HepG2 (cell line): ENCODE results near the gene CAPS. TPM values are rescaled to one million over a fixed set of nuclear protein-coding genes. Genes with fewer than 3 reads are reported as not detected.
A peak's percentile ranks its signal among the peaks of the same experiment; 100 is the strongest.

Experiments
- ATAC-seq: fragments of 200-7000 bp; cut with Tn5 transposase; 3 replicates; pipeline ENCODE4 v1.9.1; 2020; ENCODE audit warnings: mild to moderate bottlenecking, moderate library complexity
- BruUV-seq: library from RNA; stranded (reverse); fragments of 400-500 nt; replicated peaks from 2 replicates; lab custom pipeline; 2021; lab: Mats Ljungman, UMichigan
- CTCF ChIA-PET: fragments of 300-600 bp; formaldehyde crosslinking; extraction: SDS; loops from one replicate; lab custom pipeline; 2021; ENCODE audit warnings: low total read pairs, inconsistent platforms, low intra/inter-chr PET ratio; lab: Yijun Ruan, JAX
- POLR2A ChIA-PET: fragments of 350-600 bp; sonication (Branson Sonifier 250); formaldehyde crosslinking; loops from one replicate; lab custom pipeline; 2020; ENCODE audit warnings: antibody characterized with exemption, inconsistent platforms; lab: Yijun Ruan, JAX
- DNase-seq: peaks from one replicate; pipeline ENCODE4 v3.0.0-alpha.2; 2015; ENCODE audit warnings: low spot score
- FAIRE-seq: peaks from 3 replicates; lab custom pipeline; 2011; peaks lifted over from hg19 to GRCh38; lab: Jason Lieb, UNC
- H2AFZ ChIP-seq: one replicate; pipeline ENCODE4 v1.6.1; 2011; ENCODE audit warnings: low read length, inconsistent platforms
- H3K27ac ChIP-seq: fragments of 300-600 bp; 3 replicates; pipeline ENCODE4 v1.8.0; 2011; ENCODE audit warnings: mixed run types, mild to moderate bottlenecking, mixed read lengths, low read length, inconsistent platforms; ENCODE audit not compliant: insufficient read depth; ENCODE audit errors: extremely low read length
- H3K27me3 ChIP-seq, 2 experiments: fragments of 200-600 bp in 1 of 2; 2 replicates in 1 of 2; 3 replicates in 1 of 2; pipeline versions ENCODE4 v1.6.0 to v1.8.0; 2011; ENCODE audit warnings: low read length in 2 of 2, mild to moderate bottlenecking in 2 of 2, moderate library complexity in 2 of 2, inconsistent platforms in 1 of 2; ENCODE audit not compliant: insufficient read depth in 2 of 2, control insufficient read depth in 1 of 2
- H3K36me3 ChIP-seq, 2 experiments: fragments of 200-600 bp in 1 of 2; replicated peaks in 1 of 2; 2 replicates in 1 of 2; 3 replicates in 1 of 2; pipeline versions ENCODE4 v1.5.1 to v1.8.0; 2011; ENCODE audit warnings: low read length in 2 of 2, inconsistent platforms in 1 of 2; ENCODE audit not compliant: insufficient read depth in 2 of 2, control insufficient read depth in 1 of 2
- H3K4me1 ChIP-seq: 2 replicates; pipeline ENCODE4 v1.5.1; 2012; ENCODE audit warnings: low read length, inconsistent platforms; ENCODE audit not compliant: insufficient read depth
- H3K4me2 ChIP-seq: 2 replicates; pipeline ENCODE4 v1.6.0; 2011; ENCODE audit warnings: low read depth, low read length, inconsistent platforms
- H3K4me3 ChIP-seq, 3 experiments: fragments of 200-600 bp in 1 of 3; sonication (generic), shearing (Covaris generic) in 1 of 3; replicated peaks in 1 of 3; 2 replicates each; pipeline ENCODE4 v1.5.1; 2011 to 2016; ENCODE audit warnings: low read length in 3 of 3, inconsistent platforms in 2 of 3, low read depth in 2 of 3, mild to moderate bottlenecking in 2 of 3, control low read depth in 1 of 3, mixed read lengths in 1 of 3; ENCODE audit not compliant: insufficient read depth in 1 of 3
- H3K79me2 ChIP-seq: one replicate; pipeline ENCODE4 v1.6.1; 2011; ENCODE audit warnings: low read length, inconsistent platforms; ENCODE audit not compliant: insufficient read depth
- H3K9ac ChIP-seq: 2 replicates; pipeline ENCODE4 v1.6.0; 2011; ENCODE audit warnings: mild to moderate bottlenecking, low read depth, low read length, inconsistent platforms; ENCODE audit not compliant: insufficient read depth
- H3K9me3 ChIP-seq: 2 replicates; pipeline ENCODE4 v1.5.1; 2012; ENCODE audit warnings: mild to moderate bottlenecking, low read length
- H4K20me1 ChIP-seq: 2 replicates; pipeline ENCODE4 v1.6.0; 2011; ENCODE audit warnings: inconsistent platforms, mild to moderate bottlenecking, low read length, moderate library complexity; ENCODE audit not compliant: insufficient read depth
- CBX1 ChIP-seq: IDR thresholded peaks from one replicate; pipeline ENCODE4 v1.6.1; 2016; ENCODE audit warnings: antibody characterized with exemption, low read depth
- FOXC1 ChIP-seq: sonication (generic); formaldehyde crosslinking; IDR thresholded peaks from 2 replicates; pipeline ENCODE4 v1.8.0; 2022; ENCODE audit warnings: mild to moderate bottlenecking, missing genetic modification reagents, borderline replicate concordance
- HDAC1 ChIP-seq: sonication (generic); formaldehyde crosslinking; IDR thresholded peaks from 2 replicates; pipeline ENCODE4 v1.5.1; 2020; ENCODE audit warnings: mild to moderate bottlenecking, missing genetic modification reagents
- JUNB ChIP-seq: sonication (generic); formaldehyde crosslinking; IDR thresholded peaks from 2 replicates; pipeline ENCODE4 v1.8.0; 2022; ENCODE audit warnings: missing genetic modification reagents, mild to moderate bottlenecking, borderline replicate concordance
- KLF9 ChIP-seq: IDR thresholded peaks from 2 replicates; pipeline ENCODE4 v1.6.1; 2016; ENCODE audit warnings: low read depth
- MAFG ChIP-seq: sonication (generic); formaldehyde crosslinking; IDR thresholded peaks from 2 replicates; pipeline ENCODE4 v1.5.1; 2020; ENCODE audit warnings: mild to moderate bottlenecking, missing genetic modification reagents
- TAF15 ChIP-seq: fragments of 200-400 bp; formaldehyde crosslinking; IDR thresholded peaks from one replicate; pipeline ENCODE4 v1.6.1; 2018; ENCODE audit warnings: mild to moderate bottlenecking, low read depth, low read length; ENCODE audit not compliant: poor library complexity, severe bottlenecking
- ZMYM3 ChIP-seq: sonication (generic); formaldehyde crosslinking; IDR thresholded peaks from 2 replicates; pipeline ENCODE4 v1.5.1; 2020; ENCODE audit warnings: mild to moderate bottlenecking, missing genetic modification reagents
- ZNF124 ChIP-seq: sonication (generic); formaldehyde crosslinking; IDR thresholded peaks from 2 replicates; pipeline ENCODE4 v1.4.0; 2020; ENCODE audit warnings: missing genetic modification reagents
- ZNF253 ChIP-seq: sonication (generic); formaldehyde crosslinking; IDR thresholded peaks from 2 replicates; pipeline ENCODE4 v1.8.0; 2022; ENCODE audit warnings: mild to moderate bottlenecking, missing genetic modification reagents, borderline replicate concordance
- ZNF317 ChIP-seq: sonication (generic); formaldehyde crosslinking; IDR thresholded peaks from 2 replicates; pipeline ENCODE4 v1.5.0; 2020; ENCODE audit warnings: mild to moderate bottlenecking, missing genetic modification reagents
- ZNF501 ChIP-seq: sonication (generic); formaldehyde crosslinking; IDR thresholded peaks from 2 replicates; pipeline ENCODE4 v1.5.1; 2020; ENCODE audit warnings: mild to moderate bottlenecking, moderate library complexity, missing genetic modification reagents
- ZNF589 ChIP-seq: sonication (generic); formaldehyde crosslinking; conservative IDR thresholded peaks from 2 replicates; pipeline ENCODE4 v1.8.0; 2022; ENCODE audit warnings: mild to moderate bottlenecking, moderate library complexity, missing genetic modification reagents
- WGBS: methylation state at CpG from one replicate; pipeline ENCODE4 v1.1.6; 2017; ENCODE audit warnings: low lambda C conversion rate; 5-methylcytosine and 5-hydroxymethylcytosine counted together
- in situ Hi-C: cut with HindIII; loops from 2 replicates; pipeline ENCODE4 v1.10.0; 2017; ENCODE audit warnings: low pct_unique_long_range_greater_than_20kb; ENCODE audit not compliant: extremely low pct_ligation_motif_present
- intact Hi-C: fragments of 100-400 bp; cut with micrococcal nuclease; formaldehyde crosslinking; loops from one replicate; pipeline ENCODE4 v1.10.0; 2022; ENCODE audit not compliant: unreplicated experiment
- polyA plus RNA-seq, 8 experiments: library from polyadenylated mRNA; depleted of rRNA in 3 of 8; stranded (reverse) in 7 of 8; unstranded in 1 of 8; fragments of >200 nt; fragmentation: Illumina TruSeq in 4 of 8; extraction: Trizol in 4 of 8; gene quantifications; 2 replicates each; pipeline versions ENCODE4 v1.2.1 to v1.2.3, GENCODE V29; 2011 to 2016; ENCODE audit warnings: low read depth in 4 of 8, missing spikeins in 1 of 8, mixed read lengths in 1 of 8; ENCODE audit not compliant: insufficient read depth in 1 of 8
- total RNA-seq, 5 experiments: library from RNA; depleted of rRNA; stranded (reverse); fragments of >200 nt; fragmentation: Illumina TruSeq; extraction: Trizol; gene quantifications; 2 replicates each; pipeline ENCODE4 v1.2.3, GENCODE V29; 2016; ENCODE audit warnings: low read depth in 1 of 5
- TF ChIP-seq, protein P1 (sequence below): sonication (generic); formaldehyde crosslinking; IDR thresholded peaks from 2 replicates; pipeline ENCODE4 v1.4.0; 2020; ENCODE audit warnings: mild to moderate bottlenecking, missing genetic modification reagents, borderline replicate concordance
- TF ChIP-seq, protein P2 (sequence below): sonication (generic); formaldehyde crosslinking; IDR thresholded peaks from 2 replicates; pipeline ENCODE4 v1.5.0; 2020; ENCODE audit warnings: mild to moderate bottlenecking, missing genetic modification reagents
- TF ChIP-seq, protein P3 (sequence below): sonication (generic); formaldehyde crosslinking; IDR thresholded peaks from 2 replicates; pipeline ENCODE4 v1.4.0; 2020; ENCODE audit warnings: mild to moderate bottlenecking, missing genetic modification reagents, borderline replicate concordance

CAPS gene
- total and polyA plus RNA-seq, 2 of the 13 experiments (the other 11 are each of a cell fraction or from before 2014, with no cell fraction given), result 3.1 TPM

DNA sequence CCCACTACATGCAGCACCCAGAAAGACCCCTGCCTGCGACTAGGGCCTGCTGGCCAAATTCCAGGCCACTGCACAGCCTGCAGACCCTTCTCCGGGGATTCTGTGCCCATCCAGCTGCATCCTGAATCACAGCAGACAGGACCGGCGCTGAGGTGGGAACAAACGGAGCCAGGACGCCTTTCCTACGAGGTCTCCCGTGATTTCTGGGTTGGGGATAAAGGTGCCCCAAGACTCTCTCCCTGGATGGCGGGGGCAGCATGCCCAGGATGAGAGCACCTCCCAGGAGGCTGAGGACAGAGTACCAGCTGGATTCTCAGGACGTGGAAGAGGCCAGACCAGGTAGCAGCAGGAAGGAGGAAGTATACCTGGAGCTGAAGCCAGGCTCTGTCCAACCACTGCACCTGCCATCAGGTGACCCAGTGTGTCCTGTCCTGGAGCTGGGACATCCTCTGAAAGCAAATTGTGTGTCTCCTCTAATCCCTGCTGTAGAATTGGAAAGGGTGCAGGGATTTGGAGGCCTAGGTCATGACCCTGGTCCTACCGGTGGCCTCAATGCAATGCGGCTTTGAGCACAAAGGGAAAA lies 40.3 kb upstream of the CAPS start:
- no peak overlapping the region for H3K9ac ChIP-seq
- intact Hi-C loops, result loop anchor here (5.0 kb wide), 1 partner anchor 46 kb away; no protein-coding TSS in a partner anchor
- ChIA-PET CTCF (no interaction called here), POLR2A (interaction anchor here (5.0 kb wide), 1 partner anchor 46 kb away, joined by 54 read pairs; no protein-coding TSS in a partner anchor)
- peaks cover 95% of the 10 kb centered on the region for H3K4me1 ChIP-seq
- no peak overlapping the region for H3K4me2 ChIP-seq
- no peak for DNase-seq
- no peaks in the 10 kb centered on the region for H3K36me3 ChIP-seq
- no peaks in the 10 kb centered on the region for H4K20me1 ChIP-seq
- WGBS, result 90% methylated on average over 7 of the region's 12 CpGs
- H3K9me3 ChIP-seq, result no peaks in the 10 kb centered on the region
- H3K4me3 ChIP-seq, result no peak overlapping the region
- H3K79me2 ChIP-seq, result no peaks in the 10 kb centered on the region
- in situ Hi-C loops, result no loop called here
- FAIRE-seq, result no peak
- ATAC-seq, result no peak
- H3K27me3 ChIP-seq, result no peaks in the 10 kb centered on the region
- BruUV-seq, result no TSS peak
- H3K27ac ChIP-seq, result peak overlapping the region; percentile 38
- no peak overlapping the region for H2AFZ ChIP-seq
- TF ChIP-seq HDAC1 (no peak), ZNF124 (CRISPR knock-in tag) (no peak), ZNF589 (no peak), MAFG (CRISPR knock-in tag) (no peak), ZMYM3 (CRISPR knock-in tag) (no peak), JUNB (CRISPR knock-in tag) (no peak), KLF9 (CRISPR knock-in tag) (no peak), ZNF317 (CRISPR knock-in tag) (no peak), ZNF253 (CRISPR knock-in tag) (no peak), TAF15 (no peak), CBX1 (no peak), ZNF501 (no peak), FOXC1 (CRISPR knock-in tag) (no peak)
- TF ChIP-seq, protein P1, sequence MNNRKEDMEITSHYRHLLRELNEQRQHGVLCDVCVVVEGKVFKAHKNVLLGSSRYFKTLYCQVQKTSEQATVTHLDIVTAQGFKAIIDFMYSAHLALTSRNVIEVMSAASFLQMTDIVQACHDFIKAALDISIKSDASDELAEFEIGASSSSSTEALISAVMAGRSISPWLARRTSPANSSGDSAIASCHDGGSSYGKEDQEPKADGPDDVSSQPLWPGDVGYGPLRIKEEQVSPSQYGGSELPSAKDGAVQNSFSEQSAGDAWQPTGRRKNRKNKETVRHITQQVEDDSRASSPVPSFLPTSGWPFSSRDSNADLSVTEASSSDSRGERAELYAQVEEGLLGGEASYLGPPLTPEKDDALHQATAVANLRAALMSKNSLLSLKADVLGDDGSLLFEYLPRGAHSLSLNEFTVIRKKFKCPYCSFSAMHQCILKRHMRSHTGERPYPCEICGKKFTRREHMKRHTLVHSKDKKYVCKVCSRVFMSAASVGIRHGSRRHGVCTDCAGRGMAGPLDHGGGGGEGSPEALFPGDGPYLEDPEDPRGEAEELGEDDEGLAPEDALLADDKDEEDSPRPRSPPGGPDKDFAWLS, result no peak
- TF ChIP-seq, protein P2, sequence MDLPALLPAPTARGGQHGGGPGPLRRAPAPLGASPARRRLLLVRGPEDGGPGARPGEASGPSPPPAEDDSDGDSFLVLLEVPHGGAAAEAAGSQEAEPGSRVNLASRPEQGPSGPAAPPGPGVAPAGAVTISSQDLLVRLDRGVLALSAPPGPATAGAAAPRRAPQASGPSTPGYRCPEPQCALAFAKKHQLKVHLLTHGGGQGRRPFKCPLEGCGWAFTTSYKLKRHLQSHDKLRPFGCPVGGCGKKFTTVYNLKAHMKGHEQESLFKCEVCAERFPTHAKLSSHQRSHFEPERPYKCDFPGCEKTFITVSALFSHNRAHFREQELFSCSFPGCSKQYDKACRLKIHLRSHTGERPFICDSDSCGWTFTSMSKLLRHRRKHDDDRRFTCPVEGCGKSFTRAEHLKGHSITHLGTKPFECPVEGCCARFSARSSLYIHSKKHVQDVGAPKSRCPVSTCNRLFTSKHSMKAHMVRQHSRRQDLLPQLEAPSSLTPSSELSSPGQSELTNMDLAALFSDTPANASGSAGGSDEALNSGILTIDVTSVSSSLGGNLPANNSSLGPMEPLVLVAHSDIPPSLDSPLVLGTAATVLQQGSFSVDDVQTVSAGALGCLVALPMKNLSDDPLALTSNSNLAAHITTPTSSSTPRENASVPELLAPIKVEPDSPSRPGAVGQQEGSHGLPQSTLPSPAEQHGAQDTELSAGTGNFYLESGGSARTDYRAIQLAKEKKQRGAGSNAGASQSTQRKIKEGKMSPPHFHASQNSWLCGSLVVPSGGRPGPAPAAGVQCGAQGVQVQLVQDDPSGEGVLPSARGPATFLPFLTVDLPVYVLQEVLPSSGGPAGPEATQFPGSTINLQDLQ (CRISPR knock-in tag), result no peak
- TF ChIP-seq, protein P3, sequence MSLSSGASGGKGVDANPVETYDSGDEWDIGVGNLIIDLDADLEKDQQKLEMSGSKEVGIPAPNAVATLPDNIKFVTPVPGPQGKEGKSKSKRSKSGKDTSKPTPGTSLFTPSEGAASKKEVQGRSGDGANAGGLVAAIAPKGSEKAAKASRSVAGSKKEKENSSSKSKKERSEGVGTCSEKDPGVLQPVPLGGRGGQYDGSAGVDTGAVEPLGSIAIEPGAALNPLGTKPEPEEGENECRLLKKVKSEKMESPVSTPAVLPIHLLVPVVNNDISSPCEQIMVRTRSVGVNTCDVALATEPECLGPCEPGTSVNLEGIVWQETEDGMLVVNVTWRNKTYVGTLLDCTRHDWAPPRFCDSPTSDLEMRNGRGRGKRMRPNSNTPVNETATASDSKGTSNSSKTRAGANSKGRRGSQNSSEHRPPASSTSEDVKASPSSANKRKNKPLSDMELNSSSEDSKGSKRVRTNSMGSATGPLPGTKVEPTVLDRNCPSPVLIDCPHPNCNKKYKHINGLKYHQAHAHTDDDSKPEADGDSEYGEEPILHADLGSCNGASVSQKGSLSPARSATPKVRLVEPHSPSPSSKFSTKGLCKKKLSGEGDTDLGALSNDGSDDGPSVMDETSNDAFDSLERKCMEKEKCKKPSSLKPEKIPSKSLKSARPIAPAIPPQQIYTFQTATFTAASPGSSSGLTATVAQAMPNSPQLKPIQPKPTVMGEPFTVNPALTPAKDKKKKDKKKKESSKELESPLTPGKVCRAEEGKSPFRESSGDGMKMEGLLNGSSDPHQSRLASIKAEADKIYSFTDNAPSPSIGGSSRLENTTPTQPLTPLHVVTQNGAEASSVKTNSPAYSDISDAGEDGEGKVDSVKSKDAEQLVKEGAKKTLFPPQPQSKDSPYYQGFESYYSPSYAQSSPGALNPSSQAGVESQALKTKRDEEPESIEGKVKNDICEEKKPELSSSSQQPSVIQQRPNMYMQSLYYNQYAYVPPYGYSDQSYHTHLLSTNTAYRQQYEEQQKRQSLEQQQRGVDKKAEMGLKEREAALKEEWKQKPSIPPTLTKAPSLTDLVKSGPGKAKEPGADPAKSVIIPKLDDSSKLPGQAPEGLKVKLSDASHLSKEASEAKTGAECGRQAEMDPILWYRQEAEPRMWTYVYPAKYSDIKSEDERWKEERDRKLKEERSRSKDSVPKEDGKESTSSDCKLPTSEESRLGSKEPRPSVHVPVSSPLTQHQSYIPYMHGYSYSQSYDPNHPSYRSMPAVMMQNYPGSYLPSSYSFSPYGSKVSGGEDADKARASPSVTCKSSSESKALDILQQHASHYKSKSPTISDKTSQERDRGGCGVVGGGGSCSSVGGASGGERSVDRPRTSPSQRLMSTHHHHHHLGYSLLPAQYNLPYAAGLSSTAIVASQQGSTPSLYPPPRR, result no peak
